PFSK-1 (cell line): ENCODE results near the gene SPATA9.

Source experiments
- FOXP2 ChIP-seq: optimal IDR thresholded peaks from 2 replicates; pipeline ENCODE3; 2011; ENCODE audit warnings: borderline replicate concordance, control low read depth, inconsistent platforms; ENCODE audit not compliant: insufficient read depth; ENCODE audit errors: extremely low read length, extremely low read depth
- POLR2AphosphoS5 ChIP-seq: IDR thresholded peaks from 2 replicates; pipeline ENCODE4 v1.6.1; 2012; ENCODE audit warnings: low read depth, mild to moderate bottlenecking, control low read depth, low read length, moderate library complexity
- REST ChIP-seq, 2 experiments: IDR thresholded peaks; 2 replicates each; pipeline versions ENCODE4 v1.6.1 to v1.8.0; 2011 to 2012; ENCODE audit warnings: low read depth in 2 of 2, low read length in 2 of 2, control low read depth in 1 of 2, inconsistent platforms in 1 of 2, mild to moderate bottlenecking in 1 of 2, moderate library complexity in 1 of 2; ENCODE audit not compliant: insufficient read depth in 1 of 2
- SIN3A ChIP-seq: IDR thresholded peaks from 2 replicates; pipeline ENCODE4 v1.6.1; 2012; ENCODE audit warnings: mild to moderate bottlenecking, low read length, moderate library complexity, borderline replicate concordance; ENCODE audit not compliant: insufficient read depth
- TAF1 ChIP-seq: IDR thresholded peaks from 2 replicates; pipeline ENCODE4 v1.6.1; 2012; ENCODE audit warnings: low read length, control low read depth, borderline replicate concordance; ENCODE audit not compliant: insufficient read depth

The SPATA9 gene

DNA sequence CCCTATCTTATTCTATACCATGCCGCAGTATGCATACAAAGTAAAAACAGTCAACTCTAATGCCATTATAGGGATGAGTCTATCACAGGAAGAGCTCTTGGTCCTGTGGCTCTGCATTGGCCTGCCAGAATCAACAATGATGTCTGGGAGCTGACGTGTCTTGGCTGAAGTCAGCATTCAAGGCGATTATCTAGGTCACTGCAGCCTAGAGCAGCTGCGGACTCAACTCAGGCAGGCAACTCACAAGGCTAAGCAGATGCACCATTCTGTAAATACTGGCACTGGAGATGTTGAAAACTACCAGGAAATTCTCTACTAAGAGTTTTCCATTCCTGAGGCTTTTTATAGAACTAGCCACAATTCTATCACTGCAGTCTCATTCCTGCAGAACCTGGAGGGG, 13.3 kb downstream of the SPATA9 start:
- peak in 1 of 2 experiments; percentile 15; a peak in 1 of 4 replicates for TF ChIP-seq REST (IDR thresholded peaks at IDR 0.05; ENCODE audit: insufficient read depth in 1 of 2, low read depth in 2 of 2, low read length in 2 of 2)
- TF ChIP-seq TAF1, result no peak
- TF ChIP-seq FOXP2, result no peak
- TF ChIP-seq SIN3A, result peak; percentile 36; the same call in 1 of the 2 replicates
- TF ChIP-seq POLR2AphosphoS5, result no peak

GRCh38 chr5:95668728-95669127, 14.1 kb downstream of the SPATA9 start:
- TF ChIP-seq POLR2AphosphoS5, result no peak
- no peak for TF ChIP-seq SIN3A
- TF ChIP-seq FOXP2, result no peak
- no peak for TF ChIP-seq REST (IDR thresholded peaks at IDR 0.05; ENCODE audit: insufficient read depth in 1 of 2, low read depth in 2 of 2, low read length in 2 of 2)

DNA sequence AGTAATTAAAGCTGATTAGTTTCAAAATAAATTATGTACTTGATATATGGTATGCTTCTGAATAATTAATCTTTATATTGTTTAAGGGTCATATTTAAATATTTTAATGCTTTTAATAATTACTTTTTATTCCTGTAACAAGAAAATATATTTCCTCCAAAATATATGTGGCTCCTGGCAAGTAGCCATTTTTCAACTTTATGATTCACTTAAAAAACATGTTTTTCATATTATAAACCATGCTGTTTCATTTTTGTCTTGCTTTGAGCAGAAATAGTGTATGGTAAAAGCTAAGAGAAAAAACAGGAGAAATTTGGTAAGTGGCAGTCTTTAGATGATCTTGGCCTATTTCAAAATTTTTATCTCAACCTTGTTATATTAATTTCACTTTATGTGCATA, 14.6 kb downstream of the SPATA9 start:
- TF ChIP-seq SIN3A (no peak), FOXP2 (no peak), REST (IDR thresholded peaks at IDR 0.05; ENCODE audit: insufficient read depth in 1 of 2, low read depth in 2 of 2, low read length in 2 of 2) (no peak), POLR2AphosphoS5 (no peak), TAF1 (no peak)

GRCh38 chr5:95667678-95668077, 15.1 kb downstream of the SPATA9 start:
- no peak for TF ChIP-seq TAF1
- TF ChIP-seq SIN3A, result no peak
- no peak for TF ChIP-seq FOXP2
- TF ChIP-seq REST (IDR thresholded peaks at IDR 0.05; ENCODE audit: insufficient read depth in 1 of 2, low read depth in 2 of 2, low read length in 2 of 2), result no peak
- no peak for TF ChIP-seq POLR2AphosphoS5

GRCh38 chr5:95667061-95667618, 15.7 kb downstream of the SPATA9 start:
- no peak for TF ChIP-seq TAF1
- TF ChIP-seq POLR2AphosphoS5, result no peak
- TF ChIP-seq REST (IDR thresholded peaks at IDR 0.05; ENCODE audit: insufficient read depth in 1 of 2, low read depth in 2 of 2, low read length in 2 of 2), result no peak
- no peak for TF ChIP-seq SIN3A
